CD4-positive, alpha-beta T cell treated with Interleukin-15 for 4 hours (primary cell): ENCODE results near the gene LEFTY1.
A peak's percentile ranks its signal among the peaks of the same experiment; 100 is the strongest.

Source experiments
- DNase-seq: peaks from one replicate; pipeline ENCODE4 v3.0.0-alpha.2; 2020; ENCODE audit warnings: low spot score

LEFTY1 gene

GRCh38 chr1:225871359-225872074, 17.4 kb downstream of the LEFTY1 start:
- DNase-seq, result no peak

GRCh38 chr1:225870911-225871310, 18.0 kb downstream of the LEFTY1 start:
- no peak for DNase-seq

- DNase-seq, result no peak
Observed at GRCh38 chr1:225868631-225869330, 20.2 kb downstream of the LEFTY1 start.

- no peak for DNase-seq
Observed at GRCh38 chr1:225866981-225867380, 22.0 kb downstream of the LEFTY1 start.

- peak; percentile 75 for DNase-seq
Observed at GRCh38 chr1:225866061-225866837, 22.7 kb downstream of the LEFTY1 start.

GRCh38 chr1:225865514-225865913, 23.4 kb downstream of the LEFTY1 start:
- no peak for DNase-seq

GRCh38 chr1:225863167-225863566, 25.8 kb downstream of the LEFTY1 start:
- DNase-seq, result no peak

- no peak for DNase-seq
Observed at GRCh38 chr1:225862581-225862950, 26.4 kb downstream of the LEFTY1 start.

GRCh38 chr1:225861834-225862580, 26.9 kb downstream of the LEFTY1 start:
- no peak for DNase-seq

GRCh38 chr1:225860876-225861441, 28.0 kb downstream of the LEFTY1 start:
- no peak for DNase-seq

GRCh38 chr1:225860107-225860506, 28.8 kb downstream of the LEFTY1 start:
- no peak for DNase-seq

GRCh38 chr1:225859151-225859550, 29.8 kb downstream of the LEFTY1 start:
- DNase-seq, result no peak

GRCh38 chr1:225857256-225857655, 31.7 kb downstream of the LEFTY1 start:
- DNase-seq, result no peak

GRCh38 chr1:225855503-225856300, 33.2 kb downstream of the LEFTY1 start:
- no peak for DNase-seq

- no peak for DNase-seq
Observed at GRCh38 chr1:225853441-225853840, 35.5 kb downstream of the LEFTY1 start.

GRCh38 chr1:225852413-225853124, 36.4 kb downstream of the LEFTY1 start:
- no peak for DNase-seq

GRCh38 chr1:225851805-225852204, 37.1 kb downstream of the LEFTY1 start:
- no peak for DNase-seq

GRCh38 chr1:225850370-225850769, 38.6 kb downstream of the LEFTY1 start:
- no peak for DNase-seq

- peak; percentile 25 for DNase-seq
Observed at GRCh38 chr1:225849925-225850324, 39.0 kb downstream of the LEFTY1 start.
